ENCODE results near the gene ATP1B1.

Gene ATP1B1

DNA sequence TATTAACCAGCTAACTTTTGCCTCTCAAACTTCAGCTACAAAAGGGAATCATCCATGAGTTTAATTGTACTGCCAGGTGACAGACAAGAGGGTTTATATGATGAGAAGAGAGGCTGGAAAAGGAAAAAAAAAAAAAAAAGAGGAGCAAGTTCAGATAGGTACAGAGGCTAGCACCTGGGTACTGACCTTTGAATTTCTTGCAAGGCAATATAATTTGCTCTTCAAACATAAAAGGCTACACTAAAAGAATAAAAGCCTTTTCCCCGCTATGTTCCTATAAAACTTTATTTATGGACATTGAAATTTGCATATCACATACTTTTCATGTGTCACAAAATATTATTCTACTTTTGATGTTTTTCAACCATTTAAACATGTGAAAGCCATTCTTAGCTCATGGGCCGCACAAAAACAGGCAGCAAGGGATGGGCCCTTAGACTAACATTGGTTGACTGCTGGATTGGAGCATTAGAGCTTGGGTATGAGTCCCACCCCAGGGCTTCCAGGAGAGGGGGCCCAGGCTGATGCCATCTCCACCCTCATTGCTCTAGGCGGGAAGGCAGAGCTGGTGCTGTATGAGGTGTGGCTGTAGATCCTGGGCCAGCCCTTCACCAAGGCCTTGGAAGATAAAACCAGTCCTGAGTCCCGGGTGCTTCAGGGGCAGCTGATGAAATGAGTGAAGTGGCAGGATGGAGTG is 44.3 kb downstream of the ATP1B1 start:
- DNase-seq (ENCODE audit: low spot score): no peak
- POLR2A ChIA-PET (ENCODE audit: low non-redundant PET): no interaction called here
- TF ChIP-seq, protein P1, sequence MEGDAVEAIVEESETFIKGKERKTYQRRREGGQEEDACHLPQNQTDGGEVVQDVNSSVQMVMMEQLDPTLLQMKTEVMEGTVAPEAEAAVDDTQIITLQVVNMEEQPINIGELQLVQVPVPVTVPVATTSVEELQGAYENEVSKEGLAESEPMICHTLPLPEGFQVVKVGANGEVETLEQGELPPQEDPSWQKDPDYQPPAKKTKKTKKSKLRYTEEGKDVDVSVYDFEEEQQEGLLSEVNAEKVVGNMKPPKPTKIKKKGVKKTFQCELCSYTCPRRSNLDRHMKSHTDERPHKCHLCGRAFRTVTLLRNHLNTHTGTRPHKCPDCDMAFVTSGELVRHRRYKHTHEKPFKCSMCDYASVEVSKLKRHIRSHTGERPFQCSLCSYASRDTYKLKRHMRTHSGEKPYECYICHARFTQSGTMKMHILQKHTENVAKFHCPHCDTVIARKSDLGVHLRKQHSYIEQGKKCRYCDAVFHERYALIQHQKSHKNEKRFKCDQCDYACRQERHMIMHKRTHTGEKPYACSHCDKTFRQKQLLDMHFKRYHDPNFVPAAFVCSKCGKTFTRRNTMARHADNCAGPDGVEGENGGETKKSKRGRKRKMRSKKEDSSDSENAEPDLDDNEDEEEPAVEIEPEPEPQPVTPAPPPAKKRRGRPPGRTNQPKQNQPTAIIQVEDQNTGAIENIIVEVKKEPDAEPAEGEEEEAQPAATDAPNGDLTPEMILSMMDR (conservative IDR thresholded peaks at IDR 0.05; ENCODE audit: low read depth): no peak
- CTCF ChIA-PET: interaction anchor here (0.6 kb wide), 1 partner anchor 22 kb away, joined by 3 read pairs; no protein-coding TSS in a partner anchor
- H3K27ac ChIP-seq: no peak overlapping the region

DNA sequence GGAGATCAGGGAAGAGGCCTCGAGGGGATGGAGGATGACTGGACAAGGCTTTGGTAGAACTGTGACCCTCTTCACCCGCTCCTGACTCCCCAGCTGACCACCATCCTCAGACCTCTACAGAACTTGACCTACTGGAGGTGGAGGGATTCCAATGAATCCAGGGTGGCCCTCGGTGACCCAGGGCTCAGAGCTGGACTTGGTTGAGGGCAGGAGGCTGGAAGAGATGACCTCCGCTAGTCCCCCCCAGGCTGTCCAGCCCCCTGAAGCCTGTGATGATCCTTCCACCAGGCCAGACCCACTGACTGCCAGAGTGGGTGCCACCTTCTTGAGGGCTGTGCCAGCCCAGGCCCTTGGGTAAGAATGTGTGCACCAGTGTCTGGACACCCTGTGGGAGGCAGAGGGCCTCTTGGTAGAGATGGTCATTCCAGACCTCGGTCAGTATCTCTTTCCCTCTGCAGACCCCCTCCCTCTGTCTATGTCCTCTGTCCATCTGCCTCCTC is 44.9 kb downstream of the ATP1B1 start:
- no peak overlapping the region for H3K27ac ChIP-seq
- TF ChIP-seq, protein P1 (conservative IDR thresholded peaks at IDR 0.05; ENCODE audit: low read depth): no peak
- POLR2A ChIA-PET (ENCODE audit: low non-redundant PET): no interaction called here
- DNase-seq (ENCODE audit: low spot score): no peak
- CTCF ChIA-PET: no interaction called here

DNA sequence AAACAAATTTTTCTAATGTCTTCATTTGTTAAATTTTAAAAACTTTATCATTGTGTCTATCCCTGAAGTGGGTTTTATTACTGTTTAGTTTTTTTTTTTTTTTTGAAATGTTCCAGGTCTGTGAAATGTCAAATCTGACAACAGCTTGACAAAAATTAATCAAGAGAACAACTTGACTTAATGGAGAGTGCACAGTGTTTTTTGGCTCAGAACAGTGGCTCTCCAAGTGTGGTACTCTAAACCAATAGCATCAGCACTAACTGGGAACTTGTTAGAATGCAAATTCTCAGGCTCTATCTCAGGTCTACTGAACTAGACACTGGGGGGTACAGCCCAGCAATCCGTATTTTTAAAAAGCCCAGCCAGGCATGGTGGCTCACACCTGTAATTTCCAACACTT is 49.2 kb downstream of the ATP1B1 start:
- ChIA-PET POLR2A (ENCODE audit: low non-redundant PET) (no interaction called here), CTCF (interaction anchor here (0.8 kb wide), 1 partner anchor 24 kb away, joined by 3 read pairs; no protein-coding TSS in a partner anchor)
- H3K27ac ChIP-seq: no peak overlapping the region
- no peak for DNase-seq (ENCODE audit: low spot score)
- TF ChIP-seq, protein P1 (conservative IDR thresholded peaks at IDR 0.05; ENCODE audit: low read depth): no peak

DNA sequence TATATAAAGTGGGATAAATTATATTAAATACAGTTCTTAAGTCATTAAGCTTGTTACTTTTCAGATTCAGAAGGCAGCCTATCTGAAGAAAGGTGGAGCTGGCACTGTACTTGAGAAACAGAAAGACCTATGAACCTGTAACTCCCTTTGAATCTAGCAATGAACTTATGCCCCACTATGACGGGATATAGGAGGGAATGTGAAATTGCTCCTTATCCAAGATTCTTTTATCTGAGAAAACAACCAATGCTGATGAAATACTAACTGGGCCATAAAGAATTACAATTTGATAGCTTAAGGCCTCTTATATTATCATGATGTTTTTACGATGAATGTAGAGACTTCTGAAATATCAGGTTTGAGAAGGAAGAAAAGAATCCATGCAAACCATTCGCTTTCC is 50.1 kb downstream of the ATP1B1 start:
- ChIA-PET POLR2A (ENCODE audit: low non-redundant PET) (no interaction called here), CTCF (interaction anchor here (0.6 to 0.8 kb wide), 2 partner anchors 23 to 264 kb away, joined by 3 read pairs; no protein-coding TSS in a partner anchor)
- H3K27ac ChIP-seq: no peak overlapping the region
- TF ChIP-seq, protein P1 (conservative IDR thresholded peaks at IDR 0.05; ENCODE audit: low read depth): no peak
- DNase-seq (ENCODE audit: low spot score): no peak

DNA sequence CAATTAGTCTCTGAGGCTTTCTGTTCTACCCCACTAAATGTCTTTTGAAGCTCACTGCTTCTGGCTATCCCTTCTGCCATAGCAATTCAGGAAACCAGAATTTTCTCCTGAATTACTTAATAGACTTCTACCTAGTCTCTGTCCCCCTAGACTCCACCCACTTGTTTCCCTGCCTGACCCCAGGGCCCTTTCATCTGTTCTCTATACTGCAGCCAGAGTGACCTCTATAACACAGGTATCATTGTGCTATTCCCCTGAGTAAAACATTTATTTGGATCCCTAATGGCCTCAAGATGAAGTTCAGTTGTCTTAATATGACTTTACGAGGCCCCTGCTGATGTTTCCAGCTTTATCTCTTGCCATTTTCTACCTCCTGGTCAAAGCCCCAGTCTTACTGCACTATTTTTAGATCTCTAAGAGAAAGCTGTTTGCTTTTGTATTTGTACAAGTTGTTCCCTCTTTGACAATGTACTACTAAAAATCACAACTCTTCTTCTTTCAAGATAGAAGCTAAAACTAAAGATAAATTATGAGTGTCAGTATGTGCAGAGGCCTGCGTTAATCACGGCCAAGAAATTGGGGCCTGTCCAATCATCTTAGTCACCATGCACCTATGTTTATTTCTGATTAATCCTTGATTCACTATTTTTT is 54.5 kb downstream of the ATP1B1 start:
- TF ChIP-seq, protein P1 (conservative IDR thresholded peaks at IDR 0.05; ENCODE audit: low read depth): no peak
- POLR2A ChIA-PET (ENCODE audit: low non-redundant PET): no interaction called here
- peak; percentile 26 for DNase-seq (ENCODE audit: low spot score)
- no peak overlapping the region for H3K27ac ChIP-seq
- CTCF ChIA-PET: no interaction called here

DNA sequence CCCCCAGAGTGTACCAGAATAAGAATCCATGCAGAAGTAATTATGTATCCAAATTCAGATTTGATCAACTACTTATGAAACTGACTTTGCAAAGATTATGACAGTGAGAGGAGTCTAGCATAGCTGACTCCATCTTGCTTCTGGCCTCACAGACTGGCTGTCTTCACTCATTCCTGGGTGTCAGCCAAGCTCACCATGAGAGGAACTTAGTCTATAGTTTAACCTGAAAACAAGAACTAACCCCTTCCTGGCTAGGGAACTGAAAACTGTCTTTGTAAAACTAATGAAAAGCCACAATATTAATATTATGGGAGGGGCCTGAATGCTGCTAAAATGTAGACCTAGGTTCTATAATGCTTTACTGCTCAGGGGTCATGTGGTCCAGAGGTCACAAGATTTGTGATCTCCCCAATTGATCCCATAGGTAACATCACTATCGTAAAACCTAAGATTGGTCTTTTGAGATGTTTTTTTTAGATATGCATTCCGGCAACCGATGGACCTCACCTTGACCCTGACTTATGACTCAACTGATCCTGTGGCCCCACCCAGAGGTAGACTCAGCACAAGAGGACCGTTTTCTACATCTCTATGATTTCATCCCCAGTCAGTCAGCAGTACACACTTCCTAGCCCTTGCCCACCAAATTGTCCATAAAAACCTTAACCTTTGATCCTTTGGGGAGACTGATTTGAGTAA is 55.2 kb downstream of the ATP1B1 start:
- DNase-seq (ENCODE audit: low spot score): peak; percentile 21
- H3K27ac ChIP-seq: no peak overlapping the region
- TF ChIP-seq, protein P1 (conservative IDR thresholded peaks at IDR 0.05; ENCODE audit: low read depth): no peak
- ChIA-PET POLR2A (ENCODE audit: low non-redundant PET) (no interaction called here), CTCF (interaction anchor here (0.6 kb wide), 1 partner anchor 926 kb away, joined by 6 read pairs; no protein-coding TSS in a partner anchor)

Measured in RWPE1 (cell line).